ENCODE measurements around the gene SMAD3. TPM values are rescaled to one million over a fixed set of nuclear protein-coding genes. Genes with fewer than 3 reads are reported as not detected.

The SMAD3 gene
- total and polyA plus RNA-seq, 2 of the 8 experiments (the other 6 are each of a cell fraction or from before 2014, with no cell fraction given), result 10.1 to 12.4 TPM

- no peak overlapping the region for H3K9ac ChIP-seq (replicated peaks in 1 of 4; ENCODE audit: extremely low read depth in 1 of 4, low read depth in 3 of 4, low read length in 3 of 4)
- no peak overlapping the region for H2BK15ac ChIP-seq (ENCODE audit: low read length)
- H2AFZ ChIP-seq (ENCODE audit: low read length), result no peak overlapping the region
- H2AK5ac ChIP-seq (ENCODE audit: low read depth, low read length), result no peak overlapping the region
- no peak overlapping the region for H3K27ac ChIP-seq (ENCODE audit: low read depth, low read length)
- POLR2A ChIA-PET (ENCODE audit: partially characterized antibody), result interaction anchor here (0.6 to 1.9 kb wide), 3 partner anchors 14 to 1195 kb away, joined by 3 to 12 read pairs (median 4); no protein-coding TSS in a partner anchor
- no peaks in the 10 kb centered on the region for H3K9me3 ChIP-seq (ENCODE audit: insufficient read depth in 2 of 2, low read depth in 1 of 2, low read length in 1 of 2)
- peaks cover 0 to under 1% (median 0%) of the 10 kb centered on the region in 4 experiments; a peak in 3 of 7 replicates for H3K4me1 ChIP-seq (replicated peaks in 1 of 4; ENCODE audit: control insufficient read depth in 3 of 4, insufficient read depth in 4 of 4, low read length in 3 of 4)
- no peak overlapping the region for H2BK12ac ChIP-seq (ENCODE audit: low read depth, low read length)
- H4K20me1 ChIP-seq (replicated peaks in 1 of 2; ENCODE audit: control insufficient read depth in 1 of 2, insufficient read depth in 2 of 2, low read length in 2 of 2), result no peaks in the 10 kb centered on the region
- no peak overlapping the region for H3K4me2 ChIP-seq (ENCODE audit: insufficient read depth in 1 of 2, low read depth in 2 of 2, low read length in 2 of 2)
- H2BK20ac ChIP-seq (ENCODE audit: low read length), result peak overlapping the region; percentile 35; the same call in 1 of the 2 replicates
- no peaks in the 10 kb centered on the region for H3K79me1 ChIP-seq (ENCODE audit: low read depth, low read length)
- FAIRE-seq (no peak), DNase-seq (ENCODE audit: low read depth in 1 of 2, low spot score in 2 of 2) (no peak)
- no peak overlapping the region for H3K14ac ChIP-seq (ENCODE audit: insufficient read length)
- H4K8ac ChIP-seq (ENCODE audit: extremely low read depth, insufficient read depth, low read length), result no peak overlapping the region
- no peaks in the 10 kb centered on the region for H3K79me2 ChIP-seq (ENCODE audit: control insufficient read depth in 1 of 2, insufficient read depth in 2 of 2, low read length in 2 of 2)
- 0 out of 2 replicates have a peak overlapping the region, but pooled peaks have one; percentile 11 for H3K18ac ChIP-seq (ENCODE audit: extremely low read depth, low read length)
- H3K4me3 ChIP-seq (ENCODE audit: extremely low read depth in 1 of 4, insufficient read depth in 2 of 4, low read depth in 3 of 4, low read length in 4 of 4), result no peak overlapping the region
- H3K4ac ChIP-seq (replicated peaks; ENCODE audit: insufficient read length, low read depth, low read length), result no peak overlapping the region
- no peaks in the 10 kb centered on the region for H3K36me3 ChIP-seq (ENCODE audit: control insufficient read depth in 2 of 4, insufficient read depth in 4 of 4, low read length in 3 of 4)
- no peaks in the 10 kb centered on the region for H3K27me3 ChIP-seq (replicated peaks in 1 of 4; ENCODE audit: control insufficient read depth in 3 of 4, extremely low read depth in 1 of 4, insufficient read depth in 3 of 4, low read length in 3 of 4)
- H3K23ac ChIP-seq (ENCODE audit: insufficient read length), result no peak overlapping the region
- CTCF ChIA-PET (ENCODE audit: partially characterized antibody), result interaction anchor here (0.8 to 1.0 kb wide), 2 partner anchors 12 to 79 kb away, joined by 3 read pairs; no protein-coding TSS in a partner anchor
- WGBS, 2 experiments (ENCODE audit: extremely low coverage in 1 of 2, insufficient coverage in 1 of 2, insufficient read length in 1 of 2, insufficient replicate concordance in 2 of 2, low coverage in 1 of 2, low lambda C conversion rate in 2 of 2, missing lambda C conversion rate in 1 of 2), result 79% methylated on average over 6 of the region's 6 CpGs; no CpG with 5 or more reads in 1 of the 2 experiments
- no peaks in the 10 kb centered on the region for H3K23me2 ChIP-seq (ENCODE audit: low read depth, low read length)
- H4K5ac ChIP-seq (ENCODE audit: insufficient read length, low read depth, low read length), result no peak overlapping the region
- no peak overlapping the region for H3K56ac ChIP-seq (replicated peaks; ENCODE audit: insufficient read length, low read depth, low read length)
- H4K91ac ChIP-seq (replicated peaks; ENCODE audit: insufficient read length, low read length), result peak overlapping the region; percentile 38
- no peak overlapping the region for H2BK5ac ChIP-seq (ENCODE audit: low read depth, low read length)
- no peak overlapping the region for H2BK120ac ChIP-seq (replicated peaks; ENCODE audit: low read depth, low read length)
- TF ChIP-seq SIX5 (IDR thresholded peaks at IDR 0.05; ENCODE audit: low read depth, low read length), result no peak
- TF ChIP-seq SAP30 (IDR thresholded peaks at IDR 0.05; ENCODE audit: insufficient read depth, insufficient replicate concordance, low read length), result no peak
- no peak for TF ChIP-seq GABPA (IDR thresholded peaks at IDR 0.05; ENCODE audit: borderline replicate concordance, insufficient read depth, low read length)
- TF ChIP-seq EGR1 (IDR thresholded peaks at IDR 0.05; ENCODE audit: borderline replicate concordance, low read depth, low read length), result no peak
- TF ChIP-seq EP300 (IDR thresholded peaks at IDR 0.05; ENCODE audit: borderline replicate concordance in 1 of 2, low read depth in 2 of 2, low read length in 2 of 2), result no peak
- no peak for TF ChIP-seq KDM1A (IDR thresholded peaks at IDR 0.05; ENCODE audit: borderline replicate concordance, low read length)
- TF ChIP-seq JUN (IDR thresholded peaks at IDR 0.05; ENCODE audit: low read depth, low read length), result no peak
- no peak for TF ChIP-seq CBX8 (IDR thresholded peaks at IDR 0.05; ENCODE audit: borderline replicate concordance, low read depth, low read length)
- TF ChIP-seq RXRA (IDR thresholded peaks at IDR 0.05; ENCODE audit: insufficient read depth, low read depth, low read length), result no peak
- no peak for TF ChIP-seq NRF1 (IDR thresholded peaks at IDR 0.05; ENCODE audit: low read depth, low read length)
- no peak for TF ChIP-seq JUND (IDR thresholded peaks at IDR 0.05; ENCODE audit: low read length)
- TF ChIP-seq RAD21 (IDR thresholded peaks at IDR 0.05 in 1 of 2, conservative IDR thresholded peaks at IDR 0.05 in 1 of 2; ENCODE audit: low read depth in 2 of 2, low read length in 2 of 2), result no peak
Measured at GRCh38 chr15:67049351-67050044, 15.9 kb upstream of the SMAD3 start.

Data from H1 (cell line).